GM12872 (cell line): ENCODE data around the gene MEIKIN.

Source experiments
- CTCF ChIP-seq: IDR thresholded peaks from 3 replicates; pipeline ENCODE4 v1.5.1; 2011; ENCODE audit warnings: low read depth, mild to moderate bottlenecking, low read length, moderate library complexity; ENCODE audit not compliant: insufficient read depth

MEIKIN gene

GRCh38 chr5:131988601-131989000 lies 43.1 kb upstream of the MEIKIN start:
- TF ChIP-seq CTCF, result no peak

GRCh38 chr5:131987251-131987650 lies 41.8 kb upstream of the MEIKIN start:
- no peak for TF ChIP-seq CTCF

DNA sequence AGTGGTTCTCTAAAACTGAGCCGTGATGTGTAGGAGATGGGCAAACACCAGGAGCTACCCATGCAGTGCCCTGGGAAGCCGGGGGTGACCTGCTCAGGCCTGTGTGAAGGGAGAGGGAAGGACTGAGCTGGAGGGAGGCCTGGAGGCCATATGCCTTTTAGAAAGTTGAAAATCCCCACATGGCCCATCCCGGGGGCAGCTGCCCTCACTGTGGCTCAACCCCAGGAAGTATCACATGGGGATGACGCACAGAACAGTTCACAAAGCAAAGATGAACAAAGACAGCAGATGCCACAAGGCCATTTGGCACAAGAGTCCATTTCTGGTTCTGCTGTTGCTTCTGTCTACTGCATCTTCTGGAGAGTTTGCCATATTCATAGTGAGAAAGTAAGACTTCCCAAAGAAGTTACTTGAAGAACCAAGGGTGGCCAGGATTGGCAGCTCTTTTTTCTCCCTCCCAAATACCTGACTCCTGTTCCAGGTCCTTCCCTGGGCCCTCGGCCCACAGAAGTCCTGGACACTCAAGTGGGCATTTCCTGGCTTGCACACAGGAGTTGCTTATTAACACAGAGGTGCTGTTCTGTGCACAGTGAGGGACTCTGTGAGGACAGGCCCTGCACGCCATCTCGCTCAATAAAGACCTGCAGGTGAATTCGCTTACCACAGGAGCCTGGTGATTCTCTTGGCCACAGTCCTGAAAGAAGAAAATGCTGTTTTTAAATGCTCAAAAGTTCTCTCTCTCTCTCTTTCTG lies 40.9 kb upstream of the MEIKIN start:
- no peak for TF ChIP-seq CTCF

- no peak for TF ChIP-seq CTCF
Observed at GRCh38 chr5:131984956-131985665, 39.6 kb upstream of the MEIKIN start.

GRCh38 chr5:131983244-131983771 lies 37.8 kb upstream of the MEIKIN start:
- TF ChIP-seq CTCF, result no peak

- no peak for TF ChIP-seq CTCF
Observed at GRCh38 chr5:131981516-131981915, 36.1 kb upstream of the MEIKIN start.

DNA sequence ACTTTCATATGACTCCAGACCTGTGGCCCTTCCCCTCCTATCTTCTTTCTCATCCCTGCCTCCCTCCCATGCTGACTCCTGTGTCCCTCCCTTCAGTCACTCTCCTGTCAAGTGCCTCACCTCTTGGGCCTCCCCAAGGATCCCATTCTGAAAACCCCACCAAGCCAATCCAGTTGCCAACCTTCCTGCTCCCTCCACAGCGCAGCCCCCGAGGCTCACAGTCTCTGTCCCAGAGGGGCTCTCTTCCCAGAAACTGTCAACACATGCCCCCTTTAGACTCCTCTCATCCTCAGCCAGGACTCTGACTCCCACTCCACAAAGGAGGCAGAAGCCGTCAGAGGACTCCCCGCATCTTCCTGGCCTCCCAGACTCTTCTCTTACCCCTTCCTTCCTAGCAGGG lies 35.2 kb upstream of the MEIKIN start:
- no peak for TF ChIP-seq CTCF
